ENCODE data around the gene ATG16L2. TPM values are rescaled to one million over a fixed set of nuclear protein-coding genes. Genes with fewer than 3 reads are reported as not detected.
A peak's percentile ranks its signal among the peaks of the same experiment; 100 is the strongest.
"Not testable (repeated sequence)": the region's sequence is repeated elsewhere in the genome, so short reads cannot be mapped to it uniquely, and the experiment has no call there.

ATG16L2 gene
- total and polyA plus RNA-seq, 10 of the 15 experiments (the other 5 are each of a cell fraction or from before 2014, with no cell fraction given), result 1.9 to 67.7 (median 30.4) TPM

GRCh38 chr11:72811686-72812085 is 2.5 kb upstream of the ATG16L2 start:
- CTCF ChIA-PET, result interaction anchor here (0.9 to 8.3 kb wide), 3 partner anchors 16 to 86 kb away, joined by 3 to 154 read pairs (median 81); partner anchors contain the start of gene STARD10
- intact Hi-C loops (cut with micrococcal nuclease; ENCODE audit: unreplicated experiment), result loop anchor here (5.0 to 10.0 kb wide), 2 partner anchors 69 to 227 kb away; no protein-coding TSS in a partner anchor
- in situ Hi-C loops (cut with MboI); H3K9me3 ChIP-seq (replicated peaks; ENCODE audit: control insufficient read depth, insufficient read depth, low read length); H4K20me1 ChIP-seq (ENCODE audit: control insufficient read depth, insufficient read depth); H3K36me3 ChIP-seq (ENCODE audit: control insufficient read depth in 2 of 2, insufficient read depth in 2 of 2, low read length in 1 of 2); BruUV-seq (replicated peaks); DNase-seq (ENCODE audit: low read depth, low spot score); H3K9ac ChIP-seq (ENCODE audit: control insufficient read depth, insufficient read depth, low read length); ATAC-seq; H3K27ac ChIP-seq (ENCODE audit: control insufficient read depth, insufficient read depth); H2AFZ ChIP-seq (ENCODE audit: control insufficient read depth, low read depth, low read length); FAIRE-seq; H3K27me3 ChIP-seq (replicated peaks in 1 of 2; ENCODE audit: control insufficient read depth in 2 of 2, insufficient read depth in 2 of 2, low read length in 1 of 2): not testable (repeated sequence)
- peaks cover 14% of the 10 kb centered on the region for H3K4me1 ChIP-seq (ENCODE audit: control insufficient read depth, insufficient read depth, low read length)
- TF ChIP-seq MLLT1 (IDR thresholded peaks at IDR 0.05), result peak; percentile 67; the same call in 1 of the 2 replicates
- peak overlapping the region; percentile 57 for H3K4me3 ChIP-seq
- H3K79me2 ChIP-seq (ENCODE audit: control insufficient read depth, insufficient read depth, low read length), result peaks cover 55% of the 10 kb centered on the region
- H3K4me2 ChIP-seq (ENCODE audit: control insufficient read depth, insufficient read depth), result peak overlapping the region; percentile 99
- RAD21 ChIA-PET (ENCODE audit: unreplicated experiment), result interaction anchor here (1.1 to 4.3 kb wide), 3 partner anchors 18 to 128 kb away, joined by 3 to 45 read pairs (median 8); partner anchors contain the start of gene STARD10
- SMC1A ChIA-PET (ENCODE audit: uncharacterized antibody, unreplicated experiment), result interaction anchor here (1.2 to 2.5 kb wide), 3 partner anchors 83 to 95 kb away, joined by 4 to 11 read pairs (median 4); no protein-coding TSS in a partner anchor
- POLR2A ChIA-PET, result interaction anchor here (0.6 to 5.4 kb wide), 6 partner anchors 18 to 282 kb away, joined by 3 to 46 read pairs (median 4); partner anchors contain the start of gene STARD10
- 97% methylated on average over 10 of the region's 10 CpGs for WGBS (ENCODE audit: insufficient coverage, insufficient replicate concordance, low lambda C conversion rate, missing lambda C conversion rate)

GRCh38 chr11:72812604-72812966 is 1.6 kb upstream of the ATG16L2 start:
- CTCF ChIA-PET, result interaction anchor here (1.0 to 8.3 kb wide), 10 partner anchors 11 to 365 kb away, joined by 3 to 154 read pairs (median 4); partner anchors contain the start of gene STARD10
- no peak for FAIRE-seq
- TF ChIP-seq MTA2 (IDR thresholded peaks at IDR 0.05; ENCODE audit: low read depth) (no peak), ZNF592 (IDR thresholded peaks at IDR 0.05) (no peak), POU2F2 (IDR thresholded peaks at IDR 0.05; ENCODE audit: borderline replicate concordance, low read depth, low read length) (no peak), PKNOX1 (IDR thresholded peaks at IDR 0.05) (peak; percentile 92), SREBF1 (IDR thresholded peaks at IDR 0.05; ENCODE audit: low read length) (no peak), STAT3 (IDR thresholded peaks at IDR 0.05; ENCODE audit: low read depth, low read length) (no peak), RAD21 (IDR thresholded peaks at IDR 0.05; ENCODE audit: insufficient read depth, low read depth, low read length) (no peak)

More at GRCh38 chr11:72812604-72812966, 1.6 kb upstream of the ATG16L2 start:
- peak overlapping the region; percentile 88 for H3K9ac ChIP-seq (ENCODE audit: control insufficient read depth, insufficient read depth, low read length)
- ChIA-PET SMC1A (ENCODE audit: uncharacterized antibody, unreplicated experiment) (interaction anchor here (0.7 to 3.2 kb wide), 12 partner anchors 9 to 365 kb away, joined by 3 to 11 read pairs (median 4); partner anchors contain the start of gene STARD10), RAD21 (ENCODE audit: unreplicated experiment) (interaction anchor here (0.5 to 4.3 kb wide), 8 partner anchors 19 to 434 kb away, joined by 3 to 45 read pairs (median 6); partner anchors contain the start of gene STARD10), POLR2A (interaction anchor here (0.9 to 5.4 kb wide), 9 partner anchors 10 to 90 kb away, joined by 3 to 46 read pairs (median 6); partner anchors contain the start of gene STARD10)
- BruUV-seq (replicated peaks), result no TSS peak
- peak; percentile 2 for ATAC-seq
- DNase-seq (ENCODE audit: low read depth, low spot score), result no peak
- peak overlapping the region; percentile 99 for H3K4me2 ChIP-seq (ENCODE audit: control insufficient read depth, insufficient read depth)
- H2AFZ ChIP-seq (ENCODE audit: control insufficient read depth, low read depth, low read length), result peak overlapping the region; percentile 78
- peaks cover 14% of the 10 kb centered on the region for H3K4me1 ChIP-seq (ENCODE audit: control insufficient read depth, insufficient read depth, low read length)
- no peaks in the 10 kb centered on the region for H4K20me1 ChIP-seq (ENCODE audit: control insufficient read depth, insufficient read depth)
- in situ Hi-C loops (cut with MboI), result no loop called here
- 5% methylated on average over 4 of the region's 4 CpGs for WGBS (ENCODE audit: insufficient coverage, insufficient replicate concordance, low lambda C conversion rate, missing lambda C conversion rate)
- intact Hi-C loops (cut with micrococcal nuclease; ENCODE audit: unreplicated experiment), result loop anchor here (5.0 to 10.0 kb wide), 2 partner anchors 70 to 228 kb away; no protein-coding TSS in a partner anchor
- H3K36me3 ChIP-seq (ENCODE audit: control insufficient read depth in 2 of 2, insufficient read depth in 2 of 2, low read length in 1 of 2), result peaks cover under 1 to 3% of the 10 kb centered on the region in 2 experiments; a peak in 2 of 4 replicates
- peak overlapping the region; percentile 98 for H3K27ac ChIP-seq (ENCODE audit: control insufficient read depth, insufficient read depth)
- peaks cover 55% of the 10 kb centered on the region for H3K79me2 ChIP-seq (ENCODE audit: control insufficient read depth, insufficient read depth, low read length)
- H3K27me3 ChIP-seq (replicated peaks in 1 of 2; ENCODE audit: control insufficient read depth in 2 of 2, insufficient read depth in 2 of 2, low read length in 1 of 2), result no peaks in the 10 kb centered on the region
- H3K4me3 ChIP-seq, result peak overlapping the region; percentile 89
- no peaks in the 10 kb centered on the region for H3K9me3 ChIP-seq (replicated peaks; ENCODE audit: control insufficient read depth, insufficient read depth, low read length)
